IMR-90 (cell line): ENCODE results near the gene SEMA5A. TPM values are rescaled to one million over a fixed set of nuclear protein-coding genes. Genes with fewer than 3 reads are reported as not detected.

Experiments
- ATAC-seq: fragments of 200-7000 bp; cut with Tn5 transposase; 2 replicates; pipeline ENCODE4 v1.9.1; 2020; ENCODE audit warnings: low read depth, mild to moderate bottlenecking, moderate library complexity
- BruUV-seq: library from RNA; stranded (reverse); fragments of 400-500 nt; replicated peaks from 2 replicates; lab custom pipeline; 2021; lab: Mats Ljungman, UMichigan
- CTCF ChIA-PET: fragments of 300-600 bp; formaldehyde crosslinking; extraction: SDS; loops from one replicate; lab custom pipeline; 2021; ENCODE audit warnings: antibody characterized with exemption; lab: Yijun Ruan, JAX
- POLR2A ChIA-PET: fragments of 300-600 bp; sonication (Branson Sonifier 250); formaldehyde crosslinking; loops from one replicate; lab custom pipeline; 2022; ENCODE audit warnings: antibody characterized with exemption; ENCODE audit not compliant: unreplicated experiment; lab: Charles Lee
- DNase-seq: peaks from one replicate; pipeline ENCODE4 v3.0.0; 2013
- H2AFZ ChIP-seq: replicated peaks from 2 replicates; pipeline ENCODE3; 2013; ENCODE audit warnings: low read length, mild to moderate bottlenecking; ENCODE audit not compliant: poor library complexity
- H2AK5ac ChIP-seq: 2 replicates; pipeline ENCODE4 v1.6.1; 2013; ENCODE audit warnings: low read depth, low read length, inconsistent platforms
- H2AK9ac ChIP-seq: replicated peaks from 2 replicates; pipeline ENCODE3; 2013; ENCODE audit warnings: mild to moderate bottlenecking, low read depth, low read length, moderate library complexity; ENCODE audit not compliant: poor library complexity
- H2BK120ac ChIP-seq: 2 replicates; pipeline ENCODE4 v1.6.1; 2013; ENCODE audit warnings: low read depth, low read length, inconsistent platforms
- H2BK15ac ChIP-seq: 3 replicates; pipeline ENCODE4 v1.6.1; 2013; ENCODE audit warnings: low read depth, low read length, inconsistent platforms
- H2BK20ac ChIP-seq: 2 replicates; pipeline ENCODE4 v1.6.1; 2013; ENCODE audit warnings: low read depth, mild to moderate bottlenecking, inconsistent platforms, low read length, moderate library complexity
- H2BK5ac ChIP-seq: 2 replicates; pipeline ENCODE4 v1.6.1; 2013; ENCODE audit warnings: mild to moderate bottlenecking, low read depth, low read length, inconsistent platforms; ENCODE audit not compliant: poor library complexity, severe bottlenecking
- H3K14ac ChIP-seq: replicated peaks from 2 replicates; pipeline ENCODE4 v1.6.1; 2013; ENCODE audit warnings: low read depth, low read length, inconsistent platforms
- H3K18ac ChIP-seq: 2 replicates; pipeline ENCODE4 v1.6.1; 2013; ENCODE audit warnings: low read depth, low read length, control low read depth
- H3K23ac ChIP-seq: 2 replicates; pipeline ENCODE4 v1.6.1; 2013; ENCODE audit warnings: low read depth, low read length, inconsistent platforms
- H3K27ac ChIP-seq: 2 replicates; pipeline ENCODE4 v1.5.1; 2013; ENCODE audit warnings: mild to moderate bottlenecking, control low read depth, low read length; ENCODE audit not compliant: insufficient read depth
- H3K27me3 ChIP-seq: 2 replicates; pipeline ENCODE4 v1.6.1; 2013; ENCODE audit warnings: low read length; ENCODE audit not compliant: control insufficient read depth, insufficient read depth
- H3K36me3 ChIP-seq: 2 replicates; pipeline ENCODE4 v1.6.1; 2013; ENCODE audit warnings: low read length, mixed read lengths; ENCODE audit not compliant: control insufficient read depth, insufficient read depth
- H3K4ac ChIP-seq: 2 replicates; pipeline ENCODE4 v1.6.1; 2013; ENCODE audit warnings: low read depth, low read length, inconsistent platforms
- H3K4me1 ChIP-seq: 2 replicates; pipeline ENCODE4 v1.6.1; 2013; ENCODE audit warnings: low read length, mixed read lengths; ENCODE audit not compliant: control insufficient read depth, insufficient read depth
- H3K4me2 ChIP-seq: 2 replicates; pipeline ENCODE4 v1.6.1; 2013; ENCODE audit warnings: low read depth, mild to moderate bottlenecking, control low read depth, low read length, moderate library complexity
- H3K4me3 ChIP-seq: 2 replicates; pipeline ENCODE4 v1.5.1; 2013; ENCODE audit warnings: low read depth, mild to moderate bottlenecking, control low read depth, low read length, moderate library complexity; ENCODE audit not compliant: insufficient read depth
- H3K56ac ChIP-seq: 2 replicates; pipeline ENCODE4 v1.6.1; 2013; ENCODE audit warnings: low read length, inconsistent platforms; ENCODE audit not compliant: insufficient read depth; ENCODE audit errors: extremely low read depth
- H3K79me1 ChIP-seq, 2 experiments: 2 replicates each; pipeline ENCODE4 v1.6.1; 2013; ENCODE audit warnings: low read length in 2 of 2, inconsistent platforms in 1 of 2, low read depth in 1 of 2
- H3K9ac ChIP-seq: 2 replicates; pipeline ENCODE4 v1.6.1; 2013; ENCODE audit warnings: low read depth, low read length, control low read depth
- H3K9me1 ChIP-seq: 2 replicates; pipeline ENCODE4 v1.6.1; 2013; ENCODE audit warnings: low read length, inconsistent platforms; ENCODE audit not compliant: insufficient read depth
- H3K9me3 ChIP-seq: 2 replicates; pipeline ENCODE4 v1.6.1; 2013; ENCODE audit warnings: low read length; ENCODE audit not compliant: control insufficient read depth, insufficient read depth
- H4K20me1 ChIP-seq: 2 replicates; pipeline ENCODE4 v1.6.1; 2013; ENCODE audit warnings: low read length, inconsistent platforms; ENCODE audit not compliant: insufficient read depth
- H4K5ac ChIP-seq: 2 replicates; pipeline ENCODE4 v1.6.1; 2013; ENCODE audit warnings: mild to moderate bottlenecking, low read depth, low read length, control low read depth
- H4K8ac ChIP-seq, 2 experiments: 2 replicates each; pipeline ENCODE4 v1.6.1; 2013; ENCODE audit warnings: low read depth in 2 of 2, low read length in 2 of 2, control low read depth in 1 of 2, inconsistent platforms in 1 of 2
- H4K91ac ChIP-seq: 2 replicates; pipeline ENCODE4 v1.6.1; 2013; ENCODE audit warnings: low read depth, low read length, inconsistent platforms; ENCODE audit not compliant: insufficient read depth
- CEBPB ChIP-seq: IDR thresholded peaks from 2 replicates; pipeline ENCODE4 v1.6.1; 2012; ENCODE audit warnings: low read depth, low read length, improper control_type of control experiment
- FOS ChIP-seq: fragments of 150-350 bp; IDR thresholded peaks from 2 replicates; pipeline ENCODE4 v1.6.1; 2016; ENCODE audit warnings: low read depth, low read length
- MAFK ChIP-seq: IDR thresholded peaks from 2 replicates; pipeline ENCODE4 v1.6.1; 2012; ENCODE audit warnings: low read depth, low read length, improper control_type of control experiment
- RFX5 ChIP-seq: IDR thresholded peaks from 2 replicates; pipeline ENCODE4 v1.8.0; 2012; ENCODE audit warnings: low read depth, mild to moderate bottlenecking, low read length, moderate library complexity
- SMC3 ChIP-seq: fragments of 150-350 bp; IDR thresholded peaks from 2 replicates; pipeline ENCODE4 v1.6.1; 2016; ENCODE audit warnings: low read depth, mild to moderate bottlenecking, antibody characterized with exemption, low read length, moderate library complexity
- WGBS, 2 experiments: methylation state at CpG; one replicate each; pipeline versions ENCODE4 v1.1.5 to v1.1.7; 2013; ENCODE audit warnings: missing lambda C conversion rate in 2 of 2; ENCODE audit not compliant: insufficient read length in 1 of 2; ENCODE audit errors: extremely low coverage in 2 of 2; 5-methylcytosine and 5-hydroxymethylcytosine counted together
- dilution Hi-C: fragments of 300-500 bp; cut with HindIII; formaldehyde crosslinking; loops from one replicate; pipeline ENCODE4 v1.14.3; 2018; ENCODE audit warnings: low sequenced_read_pairs; ENCODE audit not compliant: unreplicated experiment
- in situ Hi-C: fragments of 300-500 bp; cut with MboI; formaldehyde crosslinking; loops from 3 replicates; pipeline ENCODE4 v1.14.3; 2019; ENCODE audit warnings: low sequenced_read_pairs, inconsistent platforms, mixed read lengths
- intact Hi-C: fragments of 100-400 bp; cut with micrococcal nuclease; formaldehyde crosslinking; loops from 2 replicates; pipeline ENCODE4 v1.10.0; 2022
- polyA plus RNA-seq, 3 experiments: library from polyadenylated mRNA; depleted of rRNA; stranded (reverse); fragments of >200 nt; gene quantifications; 2 replicates each; pipeline ENCODE4 v1.2.3, GENCODE V29; 2012; ENCODE audit warnings: low replicate concordance in 1 of 3
- total RNA-seq: library from RNA; depleted of rRNA; stranded (reverse); fragments of >200 nt; gene quantifications from 2 replicates; pipeline ENCODE4 v1.2.3, GENCODE V29; 2012
- TF ChIP-seq, protein P1 (sequence below): conservative IDR thresholded peaks from 2 replicates; pipeline ENCODE4 v1.5.1; 2012; ENCODE audit warnings: mild to moderate bottlenecking, low read depth, low read length, improper control_type of control experiment

SEMA5A gene
- total and polyA plus RNA-seq, 2 of the 4 experiments (the other 2 are of a cell fraction) = 8.2 to 9.9 TPM

DNA sequence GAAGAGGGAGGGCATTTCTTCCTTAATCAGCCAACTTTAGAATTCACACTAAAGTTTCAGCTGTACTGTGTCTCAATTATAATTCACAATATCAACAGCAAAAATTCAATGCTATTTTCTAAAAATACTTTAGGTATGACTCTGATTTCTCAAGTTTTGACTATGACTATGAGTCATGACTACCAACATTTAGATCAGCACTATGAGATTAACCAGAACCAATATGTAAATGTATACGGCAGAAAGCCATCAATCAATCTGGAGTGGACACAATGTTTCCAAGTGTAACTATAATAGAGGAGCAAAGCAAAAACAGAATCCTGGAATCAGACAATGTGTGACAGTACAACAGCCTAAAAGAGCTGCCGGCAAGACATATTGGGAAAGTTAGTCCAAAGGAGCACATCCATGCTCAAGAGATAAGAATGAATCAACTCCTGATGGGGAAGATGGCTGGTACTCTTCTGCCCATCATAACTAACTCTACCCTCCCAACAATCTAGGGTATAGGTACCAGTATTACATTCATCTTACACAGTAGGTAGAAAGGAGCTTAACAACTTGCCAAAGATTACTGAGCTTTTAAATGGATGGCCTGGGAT lies 294.4 kb downstream of the SEMA5A start:
- WGBS, 2 experiments = no CpG with 5 or more reads among the region's 2 CpGs
- H3K14ac ChIP-seq = no peak overlapping the region; the same call in 1 of the 2 replicates
- peaks cover 3% of the 10 kb centered on the region; the same call in 1 of the 2 replicates for H3K4me1 ChIP-seq
- H3K27ac ChIP-seq = no peak overlapping the region
- H3K79me1 ChIP-seq = peaks cover 0 to 26% of the 10 kb centered on the region in 2 experiments; a peak in 2 of 4 replicates
- no peak overlapping the region for H2BK15ac ChIP-seq
- H3K36me3 ChIP-seq = no peaks in the 10 kb centered on the region
- in situ Hi-C loops (no loop called here), dilution Hi-C loops (no loop called here), intact Hi-C loops (no loop called here)
- CTCF ChIA-PET = interaction anchor here (0.9 to 1.2 kb wide), 2 partner anchors 18 to 248 kb away, joined by 3 read pairs; no protein-coding TSS in a partner anchor
- H4K8ac ChIP-seq = no peak overlapping the region
- H3K56ac ChIP-seq = no peak overlapping the region
- POLR2A ChIA-PET = no interaction called here
- no peaks in the 10 kb centered on the region; the same call in 1 of the 2 replicates for H3K9me3 ChIP-seq
- H4K20me1 ChIP-seq = no peaks in the 10 kb centered on the region
- no peak overlapping the region; the same call in 1 of the 2 replicates for H3K18ac ChIP-seq
- H3K4me3 ChIP-seq = no peak overlapping the region
- peak overlapping the region; percentile 5; the same call in 1 of the 2 replicates for H3K4me2 ChIP-seq
- H2AK9ac ChIP-seq = no peak overlapping the region
- DNase-seq = peak; percentile 80
- H2AFZ ChIP-seq = no peak overlapping the region
- peak overlapping the region; percentile 9 for H2BK5ac ChIP-seq
- H3K9me1 ChIP-seq = no peaks in the 10 kb centered on the region; the same call in 1 of the 2 replicates
- H3K23ac ChIP-seq = no peak overlapping the region
- no peak overlapping the region for H2AK5ac ChIP-seq
- no peak overlapping the region for H2BK120ac ChIP-seq
- no peak overlapping the region for H3K4ac ChIP-seq
- no peak overlapping the region for H4K91ac ChIP-seq
- no peak overlapping the region for H3K9ac ChIP-seq
- TF ChIP-seq MAFK (peak; percentile 13; the same call in 1 of the 2 replicates), RFX5 (no peak), SMC3 (no peak), FOS (peak; percentile 63), CEBPB (no peak)
- TF ChIP-seq, protein P1, sequence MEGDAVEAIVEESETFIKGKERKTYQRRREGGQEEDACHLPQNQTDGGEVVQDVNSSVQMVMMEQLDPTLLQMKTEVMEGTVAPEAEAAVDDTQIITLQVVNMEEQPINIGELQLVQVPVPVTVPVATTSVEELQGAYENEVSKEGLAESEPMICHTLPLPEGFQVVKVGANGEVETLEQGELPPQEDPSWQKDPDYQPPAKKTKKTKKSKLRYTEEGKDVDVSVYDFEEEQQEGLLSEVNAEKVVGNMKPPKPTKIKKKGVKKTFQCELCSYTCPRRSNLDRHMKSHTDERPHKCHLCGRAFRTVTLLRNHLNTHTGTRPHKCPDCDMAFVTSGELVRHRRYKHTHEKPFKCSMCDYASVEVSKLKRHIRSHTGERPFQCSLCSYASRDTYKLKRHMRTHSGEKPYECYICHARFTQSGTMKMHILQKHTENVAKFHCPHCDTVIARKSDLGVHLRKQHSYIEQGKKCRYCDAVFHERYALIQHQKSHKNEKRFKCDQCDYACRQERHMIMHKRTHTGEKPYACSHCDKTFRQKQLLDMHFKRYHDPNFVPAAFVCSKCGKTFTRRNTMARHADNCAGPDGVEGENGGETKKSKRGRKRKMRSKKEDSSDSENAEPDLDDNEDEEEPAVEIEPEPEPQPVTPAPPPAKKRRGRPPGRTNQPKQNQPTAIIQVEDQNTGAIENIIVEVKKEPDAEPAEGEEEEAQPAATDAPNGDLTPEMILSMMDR = no peak
- no peak overlapping the region for H2BK20ac ChIP-seq
- no peaks in the 10 kb centered on the region for H3K27me3 ChIP-seq
- H4K5ac ChIP-seq = no peak overlapping the region
- no TSS peak for BruUV-seq
- peak; percentile 79 for ATAC-seq
